Testis (tissue), 2 donors: ENCODE data around the gene MAGI2.

Experiments
- POLR2A ChIP-seq: fragments of 450-650 bp; IDR thresholded peaks from one replicate; pipeline ENCODE4 v1.6.1; 2017; ENCODE audit warnings: antibody characterized with exemption, mild to moderate bottlenecking, moderate library complexity
- TF ChIP-seq, protein P1 (sequence below), 3 experiments: fragments of 450-650 bp in 2 of 3; fragments of 200-600 bp in 1 of 3; sonication (generic) in 1 of 3; IDR thresholded peaks; one replicate each; pipeline ENCODE4 v1.5.1; 2016 to 2019; ENCODE audit warnings: antibody characterized with exemption in 3 of 3, mild to moderate bottlenecking in 2 of 3, moderate library complexity in 1 of 3

DNA sequence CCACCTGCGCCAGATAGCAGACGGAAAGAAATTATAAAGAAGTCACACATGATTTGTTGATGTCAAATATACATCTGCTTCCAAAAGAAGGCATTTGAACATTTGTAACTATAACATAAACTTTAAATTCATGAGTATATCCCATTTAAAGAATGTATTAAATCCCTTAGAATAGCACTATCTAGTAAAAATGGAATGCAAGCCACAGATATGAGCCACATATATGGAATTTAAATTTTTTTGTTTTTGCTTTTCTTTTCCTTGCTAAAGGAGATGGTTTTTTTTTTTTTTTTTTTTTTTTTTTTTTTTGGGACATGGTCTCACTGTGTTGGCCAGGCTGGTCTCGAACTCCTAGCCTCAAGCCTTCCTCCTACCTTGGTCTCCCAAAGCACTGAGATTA is 924.1 kb downstream of the MAGI2 start:
- TF ChIP-seq, protein P1, sequence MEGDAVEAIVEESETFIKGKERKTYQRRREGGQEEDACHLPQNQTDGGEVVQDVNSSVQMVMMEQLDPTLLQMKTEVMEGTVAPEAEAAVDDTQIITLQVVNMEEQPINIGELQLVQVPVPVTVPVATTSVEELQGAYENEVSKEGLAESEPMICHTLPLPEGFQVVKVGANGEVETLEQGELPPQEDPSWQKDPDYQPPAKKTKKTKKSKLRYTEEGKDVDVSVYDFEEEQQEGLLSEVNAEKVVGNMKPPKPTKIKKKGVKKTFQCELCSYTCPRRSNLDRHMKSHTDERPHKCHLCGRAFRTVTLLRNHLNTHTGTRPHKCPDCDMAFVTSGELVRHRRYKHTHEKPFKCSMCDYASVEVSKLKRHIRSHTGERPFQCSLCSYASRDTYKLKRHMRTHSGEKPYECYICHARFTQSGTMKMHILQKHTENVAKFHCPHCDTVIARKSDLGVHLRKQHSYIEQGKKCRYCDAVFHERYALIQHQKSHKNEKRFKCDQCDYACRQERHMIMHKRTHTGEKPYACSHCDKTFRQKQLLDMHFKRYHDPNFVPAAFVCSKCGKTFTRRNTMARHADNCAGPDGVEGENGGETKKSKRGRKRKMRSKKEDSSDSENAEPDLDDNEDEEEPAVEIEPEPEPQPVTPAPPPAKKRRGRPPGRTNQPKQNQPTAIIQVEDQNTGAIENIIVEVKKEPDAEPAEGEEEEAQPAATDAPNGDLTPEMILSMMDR (IDR thresholded peaks at IDR 0.05) = no peak
- no peak for TF ChIP-seq POLR2A
